ENCODE data around the gene BTN3A1. TPM values are rescaled to one million over a fixed set of nuclear protein-coding genes. Genes with fewer than 3 reads are reported as not detected.

Gene BTN3A1
- total and polyA plus RNA-seq, 2 of the 13 experiments (the other 11 are each of a cell fraction or from before 2014, with no cell fraction given), result 13.3 to 14.0 TPM

DNA sequence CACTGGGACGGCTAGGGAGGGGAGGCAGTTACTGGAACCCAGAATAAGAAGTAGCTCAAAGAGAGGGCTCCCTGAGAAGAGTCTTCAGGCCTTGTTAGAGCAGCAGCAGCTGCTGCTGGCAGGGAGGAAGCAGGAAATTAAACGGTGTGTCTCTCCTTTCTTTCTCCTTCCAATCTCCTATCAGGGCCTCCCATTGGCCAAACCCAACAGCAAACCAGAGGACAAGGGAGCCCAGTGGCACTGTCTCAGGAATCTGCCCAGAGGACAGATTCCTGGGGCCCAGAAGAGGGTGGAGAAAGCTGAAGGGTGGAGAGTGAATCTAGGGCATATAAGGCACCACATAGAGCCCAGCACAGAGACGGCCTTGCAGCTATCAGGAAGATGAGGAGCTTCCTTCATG lies 10.2 kb downstream of the BTN3A1 start (continued):
- no peak for TF ChIP-seq ZNF251 (CRISPR knock-in tag; IDR thresholded peaks at IDR 0.05)

DNA sequence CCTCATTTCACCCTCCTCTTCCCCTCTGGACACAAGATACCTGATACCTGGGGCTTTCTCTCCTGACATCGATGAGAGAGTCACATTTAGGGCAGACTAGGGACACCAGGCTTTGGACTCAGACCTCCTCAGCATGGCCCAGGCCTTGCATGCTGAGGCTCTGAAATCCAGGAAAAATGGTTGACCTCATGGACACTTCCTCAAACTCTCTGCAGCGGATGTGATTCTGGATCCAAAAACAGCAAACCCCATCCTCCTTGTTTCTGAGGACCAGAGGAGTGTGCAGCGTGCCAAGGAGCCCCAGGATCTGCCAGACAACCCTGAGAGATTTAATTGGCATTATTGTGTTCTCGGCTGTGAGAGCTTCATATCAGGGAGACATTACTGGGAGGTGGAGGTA lies 10.9 kb downstream of the BTN3A1 start:
- Histone ChIP-seq H3K4me1 (ENCODE audit: insufficient read depth, low read length) (peaks cover 27% of the 10 kb centered on the region), H3K9ac (ENCODE audit: insufficient read depth, low read depth, low read length) (no peak overlapping the region), H3K79me2 (ENCODE audit: insufficient read depth, low read length) (no peaks in the 10 kb centered on the region), H3K4me2 (ENCODE audit: low read depth, low read length) (no peak overlapping the region), H4K20me1 (ENCODE audit: insufficient read depth, low read length) (no peaks in the 10 kb centered on the region), H3K27me3 (ENCODE audit: control insufficient read depth in 1 of 2, insufficient read depth in 2 of 2, low read length in 2 of 2) (no peaks in the 10 kb centered on the region), H3K36me3 (replicated peaks in 1 of 2; ENCODE audit: control insufficient read depth in 1 of 2, insufficient read depth in 2 of 2, low read length in 2 of 2) (peaks cover under 1 to 1% of the 10 kb centered on the region in 2 experiments; a peak in 2 of 5 replicates), H2AFZ (ENCODE audit: low read length) (no peak overlapping the region), H3K4me3 (replicated peaks in 1 of 3; ENCODE audit: insufficient read depth in 1 of 3, low read depth in 2 of 3, low read length in 3 of 3) (no peak overlapping the region), H3K27ac (ENCODE audit: extremely low read length, insufficient read depth, low read length) (no peak overlapping the region), H3K9me3 (ENCODE audit: low read length) (peaks cover 12% of the 10 kb centered on the region)
- ChIA-PET POLR2A (no interaction called here), CTCF (ENCODE audit: low intra/inter-chr PET ratio, low total read pairs) (no interaction called here)
- DNase-seq (ENCODE audit: low spot score) (no peak), ATAC-seq (no peak), FAIRE-seq (no peak)
- in situ Hi-C loops (cut with HindIII; ENCODE audit: extremely low pct_ligation_motif_present, low pct_unique_long_range_greater_than_20kb) (no loop called here), intact Hi-C loops (cut with micrococcal nuclease; ENCODE audit: unreplicated experiment) (no loop called here)
- 76% methylated on average over 4 of the region's 4 CpGs for WGBS (ENCODE audit: low lambda C conversion rate)
- BruUV-seq (replicated peaks), result no TSS peak
- no peak for TF ChIP-seq TCF7 (IDR thresholded peaks at IDR 0.05; ENCODE audit: low read depth)
- no peak for TF ChIP-seq GLI4 (CRISPR knock-in tag; IDR thresholded peaks at IDR 0.05; ENCODE audit: borderline replicate concordance)
- no peak for TF ChIP-seq ZNF224 (CRISPR knock-in tag; IDR thresholded peaks at IDR 0.05)
- no peak for TF ChIP-seq SMAD9 (CRISPR knock-in tag; IDR thresholded peaks at IDR 0.05)
- TF ChIP-seq MLX (CRISPR knock-in tag; IDR thresholded peaks at IDR 0.05), result no peak
- TF ChIP-seq, protein P1, sequence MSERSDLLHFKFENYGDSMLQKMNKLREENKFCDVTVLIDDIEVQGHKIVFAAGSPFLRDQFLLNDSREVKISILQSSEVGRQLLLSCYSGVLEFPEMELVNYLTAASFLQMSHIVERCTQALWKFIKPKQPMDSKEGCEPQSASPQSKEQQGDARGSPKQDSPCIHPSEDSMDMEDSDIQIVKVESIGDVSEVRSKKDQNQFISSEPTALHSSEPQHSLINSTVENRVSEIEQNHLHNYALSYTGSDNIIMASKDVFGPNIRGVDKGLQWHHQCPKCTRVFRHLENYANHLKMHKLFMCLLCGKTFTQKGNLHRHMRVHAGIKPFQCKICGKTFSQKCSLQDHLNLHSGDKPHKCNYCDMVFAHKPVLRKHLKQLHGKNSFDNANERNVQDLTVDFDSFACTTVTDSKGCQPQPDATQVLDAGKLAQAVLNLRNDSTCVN (CRISPR knock-in tag; IDR thresholded peaks at IDR 0.05; ENCODE audit: borderline replicate concordance), result no peak
- TF ChIP-seq ZNF367 (CRISPR knock-in tag; IDR thresholded peaks at IDR 0.05; ENCODE audit: borderline replicate concordance), result no peak
- TF ChIP-seq ZHX2 (IDR thresholded peaks at IDR 0.05; ENCODE audit: low read depth), result no peak
- TF ChIP-seq ZHX2 (CRISPR knock-in tag; IDR thresholded peaks at IDR 0.05; ENCODE audit: borderline replicate concordance), result no peak
- TF ChIP-seq ZNF329 (CRISPR knock-in tag; IDR thresholded peaks at IDR 0.05; ENCODE audit: low read depth), result no peak
- no peak for TF ChIP-seq ZNF605 (CRISPR knock-in tag; IDR thresholded peaks at IDR 0.05)
- TF ChIP-seq ZNF432 (CRISPR knock-in tag; IDR thresholded peaks at IDR 0.05; ENCODE audit: borderline replicate concordance), result no peak
- TF ChIP-seq SETDB1 (CRISPR knock-in tag; IDR thresholded peaks at IDR 0.05; ENCODE audit: borderline replicate concordance), result no peak
- TF ChIP-seq, protein P2, sequence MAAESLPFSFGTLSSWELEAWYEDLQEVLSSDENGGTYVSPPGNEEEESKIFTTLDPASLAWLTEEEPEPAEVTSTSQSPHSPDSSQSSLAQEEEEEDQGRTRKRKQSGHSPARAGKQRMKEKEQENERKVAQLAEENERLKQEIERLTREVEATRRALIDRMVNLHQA (CRISPR knock-in tag; IDR thresholded peaks at IDR 0.05), result no peak
- no peak for TF ChIP-seq FOXK2 (IDR thresholded peaks at IDR 0.05)
- TF ChIP-seq, protein P3, sequence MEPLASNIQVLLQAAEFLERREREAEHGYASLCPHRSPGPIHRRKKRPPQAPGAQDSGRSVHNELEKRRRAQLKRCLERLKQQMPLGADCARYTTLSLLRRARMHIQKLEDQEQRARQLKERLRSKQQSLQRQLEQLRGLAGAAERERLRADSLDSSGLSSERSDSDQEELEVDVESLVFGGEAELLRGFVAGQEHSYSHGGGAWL (CRISPR knock-in tag; IDR thresholded peaks at IDR 0.05), result no peak
